ENCODE measurements around the gene SNAI3.

SNAI3 gene

GRCh38 chr16:88649195-88649923 is 36.9 kb downstream of the SNAI3 start:
- DNase-seq = no peak

- no peak for DNase-seq
These were observed 38.9 kb downstream of the SNAI3 start for GRCh38 chr16:88647178-88648070.

DNA sequence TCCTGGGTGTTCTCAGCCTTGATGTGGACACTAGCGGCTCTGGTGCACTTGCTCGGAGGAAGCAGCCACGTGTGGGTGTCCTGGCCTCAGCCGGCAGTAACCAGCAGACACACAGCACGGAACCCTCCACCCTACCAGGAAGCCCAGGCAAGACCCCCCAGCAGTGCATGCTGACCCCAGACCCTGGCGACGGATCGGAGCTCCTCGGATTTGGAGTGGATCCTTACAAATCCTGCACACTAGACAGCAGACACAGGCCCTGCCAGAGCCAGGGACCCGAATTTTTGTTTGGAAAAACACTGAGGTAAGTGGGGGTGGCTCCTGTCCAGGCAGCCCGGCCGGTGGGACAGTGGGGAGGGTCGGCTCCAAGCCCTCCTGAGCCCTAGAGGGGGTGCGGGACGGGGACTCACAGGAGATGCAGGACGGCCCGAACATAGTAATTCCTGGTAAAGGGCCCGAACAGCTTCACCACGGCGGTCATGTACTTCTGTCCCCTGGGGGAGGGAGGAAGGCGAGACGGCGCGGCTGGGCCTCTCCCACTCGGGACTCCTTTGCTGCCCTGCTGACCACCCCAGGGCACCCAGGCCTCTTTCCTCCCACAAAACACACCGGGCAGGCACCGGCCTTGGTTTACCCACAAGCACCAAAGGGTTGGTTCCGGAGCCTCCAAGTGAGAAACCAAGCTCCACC is 39.8 kb downstream of the SNAI3 start:
- no peak for DNase-seq

- DNase-seq = no peak
These were observed 40.4 kb downstream of the SNAI3 start for GRCh38 chr16:88645941-88646340.

- DNase-seq = no peak
These were observed 40.9 kb downstream of the SNAI3 start for GRCh38 chr16:88645455-88645854.

DNA sequence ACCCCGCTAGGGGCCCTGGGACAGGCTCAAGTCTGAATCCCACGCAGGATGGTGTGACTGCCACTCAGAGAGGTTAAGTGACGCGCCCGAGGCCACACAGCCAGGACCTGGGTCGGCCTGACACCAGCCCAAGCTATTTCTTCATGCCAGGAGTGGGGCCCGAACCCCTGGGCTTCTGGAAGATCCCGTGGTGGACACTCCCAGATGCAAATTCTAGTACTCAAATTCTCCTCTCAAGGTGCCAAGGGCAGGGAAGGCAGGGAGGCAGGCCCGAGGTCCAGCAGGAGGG is 42.7 kb downstream of the SNAI3 start:
- no peak for DNase-seq

DNA sequence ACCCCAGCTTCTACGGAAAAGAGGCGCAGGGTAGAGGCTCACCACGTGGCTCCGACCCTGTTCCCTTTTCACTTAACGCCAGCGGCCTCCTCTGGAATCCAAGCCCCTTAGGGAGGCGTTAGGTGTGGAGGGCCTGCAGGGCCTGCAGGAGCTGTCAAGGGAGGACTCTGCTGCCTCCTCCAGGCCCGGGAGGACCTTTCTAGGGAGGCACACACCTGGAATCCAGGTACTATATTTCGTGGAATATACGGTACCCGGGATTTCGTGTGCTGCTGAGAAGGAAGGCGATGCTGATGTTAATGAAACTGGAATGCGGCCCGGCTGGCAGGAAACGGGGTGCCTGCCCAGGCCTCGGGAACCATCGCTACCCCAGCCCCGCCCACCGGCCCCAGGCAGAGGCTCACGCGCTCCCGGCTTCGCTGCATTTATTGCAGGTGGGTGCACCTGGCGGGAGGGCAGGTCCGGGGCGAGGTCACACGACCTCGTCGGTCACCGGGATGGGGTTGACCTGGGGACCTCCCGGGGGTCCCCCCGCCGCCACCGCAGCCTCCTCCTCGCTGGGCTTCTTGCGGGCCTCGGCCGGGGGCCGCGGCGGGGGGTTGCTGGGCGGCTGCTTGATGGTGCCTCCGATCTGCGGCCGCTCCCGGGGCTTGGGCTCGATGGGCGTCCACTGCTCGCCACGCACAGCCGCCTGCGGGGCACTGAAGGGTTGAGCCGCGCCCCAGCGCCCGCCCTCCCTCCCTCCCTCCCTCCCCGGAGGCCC is 43.2 kb downstream of the SNAI3 start:
- DNase-seq = no peak

GRCh38 chr16:88640498-88641247 is 45.6 kb downstream of the SNAI3 start:
- DNase-seq = no peak

GRCh38 chr16:88640039-88640495 is 46.2 kb downstream of the SNAI3 start:
- no peak for DNase-seq

GRCh38 chr16:88639231-88640038 is 46.9 kb downstream of the SNAI3 start:
- DNase-seq = no peak

DNA sequence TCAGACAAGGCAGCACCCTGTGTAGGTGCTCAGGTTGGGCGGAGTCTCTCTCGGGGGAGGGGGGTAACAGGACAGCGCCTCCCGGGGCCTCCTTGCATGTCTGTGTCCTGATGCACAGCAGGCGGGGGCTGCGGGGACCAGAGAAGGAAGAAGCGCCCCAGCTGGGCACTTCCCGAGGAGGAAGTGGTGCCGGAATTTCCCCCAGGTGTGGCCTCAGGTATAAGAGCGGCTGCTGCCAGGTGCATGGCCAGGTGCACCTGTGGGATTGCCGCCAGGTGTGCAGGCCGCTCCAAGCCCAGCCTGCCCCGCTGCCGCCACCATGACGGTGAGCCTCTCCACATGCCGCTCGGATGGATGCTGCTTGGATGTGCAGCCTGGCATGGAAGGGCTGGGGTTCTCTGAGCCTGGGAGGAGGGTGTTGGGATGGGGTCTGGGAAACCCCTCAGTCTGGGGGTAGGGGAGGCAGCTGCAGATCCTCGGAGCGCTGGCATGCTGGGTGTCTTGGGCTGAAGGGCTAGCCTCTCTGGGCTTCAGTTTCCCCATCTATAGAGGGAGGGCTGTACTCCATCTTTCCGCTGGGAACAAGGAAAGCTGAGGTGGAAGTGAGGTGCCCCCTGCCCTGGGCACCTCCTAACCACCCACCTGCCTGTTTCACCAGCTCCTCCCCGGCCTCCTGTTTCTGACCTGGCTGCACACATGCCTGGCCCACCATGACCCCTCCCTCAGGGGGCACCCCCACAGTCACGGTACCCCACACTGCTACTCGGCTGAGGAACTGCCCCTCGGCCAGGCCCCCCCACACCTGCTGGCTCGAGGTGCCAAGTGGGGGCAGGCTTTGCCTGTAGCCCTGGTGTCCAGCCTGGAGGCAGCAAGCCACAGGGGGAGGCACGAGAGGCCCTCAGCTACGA is 47.7 kb downstream of the SNAI3 start, which contains the start of gene IL17C:
Gene IL17C (plus strand): TSS at position 250 of the 908 bp plus-strand sequence. CDS start 70 bp downstream, at position 320.
- DNase-seq = no peak

DNA sequence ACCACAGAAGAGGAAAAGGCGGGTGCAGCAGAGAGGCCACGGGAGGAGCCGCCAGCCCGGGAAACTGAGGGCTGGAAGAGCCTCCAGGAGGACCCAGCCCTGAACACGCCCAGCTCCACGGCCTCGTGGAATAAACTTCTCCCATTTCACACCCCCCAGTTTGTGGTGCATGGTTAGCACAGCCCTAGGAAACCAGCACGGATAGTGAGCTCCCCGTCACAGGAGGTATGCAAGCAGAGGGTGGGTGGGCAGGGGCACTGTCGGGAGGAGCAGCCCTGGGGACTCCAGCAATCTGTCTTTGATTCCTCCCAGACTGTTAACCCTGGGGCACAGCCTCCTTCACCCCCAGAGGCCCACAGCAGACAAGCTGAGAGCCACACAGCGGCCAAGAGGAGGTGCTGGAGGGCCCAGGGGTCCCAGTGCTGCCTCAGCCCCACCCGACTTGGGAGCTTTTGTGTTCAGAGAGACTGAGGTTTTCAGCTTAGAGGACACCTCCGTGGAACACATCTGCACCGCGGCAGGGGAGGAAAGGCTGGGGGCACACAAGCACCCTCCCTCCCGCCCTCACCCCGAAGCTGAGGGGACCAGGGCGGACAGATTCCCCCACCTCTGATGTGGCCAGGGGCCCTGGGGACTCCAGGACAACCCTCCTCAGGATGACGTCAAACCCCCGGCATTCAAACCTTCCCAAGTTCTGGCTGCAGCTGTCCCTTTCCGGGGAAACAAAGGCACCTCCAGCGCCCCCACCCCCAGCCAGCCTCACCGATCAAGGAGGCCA is 49.6 kb downstream of the SNAI3 start:
- no peak for DNase-seq

DNA sequence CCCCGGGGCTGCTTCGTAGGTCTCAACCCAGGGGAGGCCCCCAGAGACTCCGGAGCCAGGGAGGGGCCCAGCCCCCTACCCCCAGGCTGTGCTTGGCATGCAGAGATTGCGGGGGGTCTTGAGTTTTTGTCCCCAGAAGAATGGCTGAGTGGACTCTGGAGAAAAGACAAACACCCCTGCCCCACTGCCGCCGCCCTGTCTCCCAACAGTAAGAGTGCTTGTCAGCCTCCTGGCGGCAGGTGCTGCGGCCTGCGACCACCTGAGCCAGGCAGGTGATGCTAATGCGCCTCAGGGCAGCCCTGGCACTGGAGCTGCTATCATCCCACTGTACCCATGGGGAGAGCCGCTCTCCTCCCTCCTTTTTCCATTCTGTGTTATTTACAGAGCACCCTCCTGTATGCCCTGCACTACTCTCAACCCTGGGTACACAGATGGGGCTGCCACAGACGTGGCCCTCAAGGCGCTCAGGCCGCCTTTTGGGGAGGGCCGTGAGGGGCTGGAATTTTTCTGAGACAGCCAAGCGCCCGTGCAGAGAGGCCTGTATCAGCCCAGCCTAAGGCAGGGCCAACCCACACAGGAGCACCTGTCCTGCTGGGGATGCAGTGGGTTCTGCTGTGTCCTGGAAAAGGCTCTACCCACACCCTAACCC is 50.5 kb downstream of the SNAI3 start:
- DNase-seq = no peak

DNA sequence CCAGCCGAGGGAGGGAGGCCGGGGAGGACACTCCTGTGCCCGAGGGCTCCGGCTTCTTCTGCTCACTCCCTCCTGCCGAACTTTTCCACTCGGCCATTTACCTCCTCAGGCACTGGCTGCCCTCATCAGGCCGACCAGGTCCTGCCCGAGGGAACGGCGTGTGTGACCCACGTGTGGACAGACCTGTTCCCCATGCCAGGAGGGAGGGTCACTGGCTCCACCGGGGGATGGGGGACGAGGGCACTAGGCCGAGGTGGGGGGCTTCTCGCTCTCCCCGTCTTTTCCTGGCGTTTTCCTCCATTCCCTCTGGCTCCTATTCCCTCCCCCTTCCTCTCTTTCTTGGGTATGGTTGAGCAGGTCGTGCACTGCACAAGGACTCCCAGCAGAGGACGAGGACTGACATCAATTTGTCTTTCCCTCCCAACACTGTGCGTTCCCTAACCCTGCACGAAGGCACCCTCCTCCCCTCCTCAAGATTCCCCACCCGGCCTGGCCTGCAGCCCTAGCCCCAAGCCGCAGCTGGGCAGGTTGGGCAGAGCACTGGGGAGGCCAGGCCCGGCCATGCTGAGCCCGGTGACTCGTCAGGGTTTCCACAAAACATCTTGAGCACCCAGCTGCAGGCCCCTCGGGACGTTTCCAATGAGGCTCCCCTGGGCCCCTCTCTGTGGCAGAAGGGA is 51.2 kb downstream of the SNAI3 start:
- DNase-seq = peak in 1 of 2 experiments; percentile 71

GRCh38 chr16:88634141-88634993 is 51.9 kb downstream of the SNAI3 start:
- peak; percentile 71 to 73 for DNase-seq

GRCh38 chr16:88633684-88634140 is 52.6 kb downstream of the SNAI3 start:
- peak; percentile 70 to 77 for DNase-seq

DNA sequence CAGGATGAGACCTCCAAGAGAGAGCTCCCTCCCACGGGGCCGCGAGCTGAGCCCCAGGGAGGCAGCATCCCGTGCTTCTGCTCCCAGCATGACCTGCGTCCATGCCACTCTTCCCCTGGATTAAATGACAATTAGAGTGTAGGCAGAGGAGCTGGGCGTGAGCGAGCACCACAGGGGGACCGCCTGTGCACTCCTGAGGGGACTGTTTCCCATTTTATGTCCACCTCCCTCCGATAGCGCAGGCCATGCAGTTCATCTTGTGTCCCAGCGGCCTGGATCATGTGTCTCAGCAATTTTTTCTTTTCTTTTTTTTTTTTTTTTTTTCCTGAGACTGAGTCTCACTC is 53.7 kb downstream of the SNAI3 start:
- no peak for DNase-seq

All from activated T-cell treated with anti-CD3 and anti-CD28 coated beads, Interleukin-2, amount 50 U/mL, for 48 hours (primary cell).